ENCODE measurements around the gene ATG101. TPM values are rescaled to one million over a fixed set of nuclear protein-coding genes. Genes with fewer than 3 reads are reported as not detected.

Gene ATG101
- total and polyA plus RNA-seq, 2 of the 13 experiments (the other 11 are each of a cell fraction or from before 2014, with no cell fraction given) = 58.2 to 67.7 TPM

DNA sequence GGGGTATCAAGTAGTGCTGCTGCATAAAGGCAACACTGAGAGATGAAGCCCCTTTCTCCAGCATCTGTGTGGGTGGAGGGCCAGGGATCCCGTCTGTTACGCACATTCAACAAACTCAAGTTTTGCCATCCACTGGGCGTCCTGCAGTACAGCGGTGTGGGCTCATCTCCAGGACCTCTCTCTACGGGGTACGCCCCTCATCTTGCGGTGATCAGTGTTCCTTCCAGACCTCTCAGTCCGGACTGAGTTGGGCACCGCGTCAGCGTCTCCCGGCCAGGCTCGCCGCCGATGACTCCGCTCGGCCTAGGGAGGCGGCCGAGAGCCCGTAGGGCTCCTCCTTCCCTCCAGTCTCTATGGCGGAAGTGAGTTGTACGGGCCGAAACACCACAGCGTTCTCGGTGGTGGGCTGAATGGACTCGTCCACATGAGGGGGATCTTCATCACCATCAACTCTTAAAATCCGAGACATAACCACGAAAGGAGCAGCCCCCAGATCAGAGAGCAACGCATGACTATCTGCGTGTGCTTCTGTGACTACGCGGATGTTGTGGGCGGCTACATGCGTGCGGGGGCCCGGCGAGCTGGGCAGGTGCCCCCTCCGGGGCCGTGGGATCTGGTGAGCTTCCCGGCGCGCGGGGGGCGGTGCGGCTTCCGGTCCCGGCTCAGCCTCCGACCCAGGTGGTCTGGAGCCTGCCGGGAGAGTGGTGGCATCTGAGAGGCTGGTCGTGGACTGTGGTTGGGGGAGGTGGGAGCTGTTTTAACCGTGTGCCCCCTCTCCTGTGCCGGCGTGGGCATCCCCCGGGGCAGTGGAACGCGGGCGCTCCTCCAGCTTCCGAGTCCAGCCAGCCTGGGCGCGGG, at the start of gene ATG101 (continued):
- TF ChIP-seq, protein P1, sequence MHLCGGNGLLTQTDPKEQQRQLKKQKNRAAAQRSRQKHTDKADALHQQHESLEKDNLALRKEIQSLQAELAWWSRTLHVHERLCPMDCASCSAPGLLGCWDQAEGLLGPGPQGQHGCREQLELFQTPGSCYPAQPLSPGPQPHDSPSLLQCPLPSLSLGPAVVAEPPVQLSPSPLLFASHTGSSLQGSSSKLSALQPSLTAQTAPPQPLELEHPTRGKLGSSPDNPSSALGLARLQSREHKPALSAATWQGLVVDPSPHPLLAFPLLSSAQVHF (CRISPR knock-in tag; IDR thresholded peaks at IDR 0.05) = no peak; the same call in 1 of the 2 replicates
- TF ChIP-seq SP140L (CRISPR knock-in tag; IDR thresholded peaks at IDR 0.05; ENCODE audit: borderline replicate concordance) (no peak), SIN3A (IDR thresholded peaks at IDR 0.05; ENCODE audit: borderline replicate concordance, low read depth, low read length) (peak; percentile 70; the same call in 1 of the 2 replicates), NFYC (CRISPR knock-in tag; IDR thresholded peaks at IDR 0.05) (peak; percentile 49; the same call in 1 of the 2 replicates), CBFB (CRISPR knock-in tag; IDR thresholded peaks at IDR 0.05) (peak; percentile 84; the same call in 1 of the 2 replicates), ZNF773 (CRISPR knock-in tag; IDR thresholded peaks at IDR 0.05; ENCODE audit: borderline replicate concordance) (no peak; the same call in 1 of the 2 replicates), RFX5 (IDR thresholded peaks at IDR 0.05; ENCODE audit: low read depth, low read length) (no peak), ZNF350 (CRISPR knock-in tag; IDR thresholded peaks at IDR 0.05; ENCODE audit: borderline replicate concordance, low read depth) (peak; percentile 89; the same call in 1 of the 2 replicates), U2AF1 (optimal IDR thresholded peaks at IDR 0.05; ENCODE audit: low read depth, low read length) (peak; percentile 94), RFX3 (CRISPR knock-in tag; IDR thresholded peaks at IDR 0.05) (no peak), PRMT3 (CRISPR knock-in tag; IDR thresholded peaks at IDR 0.05; ENCODE audit: borderline replicate concordance, low read depth) (peak; percentile 34; the same call in 1 of the 2 replicates), ZFP41 (CRISPR knock-in tag; IDR thresholded peaks at IDR 0.05; ENCODE audit: borderline replicate concordance) (no peak), ZNF205 (CRISPR knock-in tag; IDR thresholded peaks at IDR 0.05) (no peak), ZNF816 (CRISPR knock-in tag; IDR thresholded peaks at IDR 0.05; ENCODE audit: borderline replicate concordance) (peak; percentile 66; the same call in 1 of the 2 replicates), HDAC2 (CRISPR knock-in tag; IDR thresholded peaks at IDR 0.05) (peak; percentile 25; the same call in 1 of the 2 replicates), PHF8 (CRISPR knock-in tag; IDR thresholded peaks at IDR 0.05) (peak; percentile 80), ZNF180 (CRISPR knock-in tag; IDR thresholded peaks at IDR 0.05; ENCODE audit: borderline replicate concordance, low read depth) (no peak; the same call in 1 of the 2 replicates), ZNF577 (CRISPR knock-in tag; IDR thresholded peaks at IDR 0.05; ENCODE audit: borderline replicate concordance, low read depth) (no peak), PTBP1 (IDR thresholded peaks at IDR 0.05; ENCODE audit: low read depth, low read length, poor library complexity, severe bottlenecking) (peak; percentile 69), ZNF331 (CRISPR knock-in tag; IDR thresholded peaks at IDR 0.05) (peak; percentile 37)
- TF ChIP-seq, protein P2, sequence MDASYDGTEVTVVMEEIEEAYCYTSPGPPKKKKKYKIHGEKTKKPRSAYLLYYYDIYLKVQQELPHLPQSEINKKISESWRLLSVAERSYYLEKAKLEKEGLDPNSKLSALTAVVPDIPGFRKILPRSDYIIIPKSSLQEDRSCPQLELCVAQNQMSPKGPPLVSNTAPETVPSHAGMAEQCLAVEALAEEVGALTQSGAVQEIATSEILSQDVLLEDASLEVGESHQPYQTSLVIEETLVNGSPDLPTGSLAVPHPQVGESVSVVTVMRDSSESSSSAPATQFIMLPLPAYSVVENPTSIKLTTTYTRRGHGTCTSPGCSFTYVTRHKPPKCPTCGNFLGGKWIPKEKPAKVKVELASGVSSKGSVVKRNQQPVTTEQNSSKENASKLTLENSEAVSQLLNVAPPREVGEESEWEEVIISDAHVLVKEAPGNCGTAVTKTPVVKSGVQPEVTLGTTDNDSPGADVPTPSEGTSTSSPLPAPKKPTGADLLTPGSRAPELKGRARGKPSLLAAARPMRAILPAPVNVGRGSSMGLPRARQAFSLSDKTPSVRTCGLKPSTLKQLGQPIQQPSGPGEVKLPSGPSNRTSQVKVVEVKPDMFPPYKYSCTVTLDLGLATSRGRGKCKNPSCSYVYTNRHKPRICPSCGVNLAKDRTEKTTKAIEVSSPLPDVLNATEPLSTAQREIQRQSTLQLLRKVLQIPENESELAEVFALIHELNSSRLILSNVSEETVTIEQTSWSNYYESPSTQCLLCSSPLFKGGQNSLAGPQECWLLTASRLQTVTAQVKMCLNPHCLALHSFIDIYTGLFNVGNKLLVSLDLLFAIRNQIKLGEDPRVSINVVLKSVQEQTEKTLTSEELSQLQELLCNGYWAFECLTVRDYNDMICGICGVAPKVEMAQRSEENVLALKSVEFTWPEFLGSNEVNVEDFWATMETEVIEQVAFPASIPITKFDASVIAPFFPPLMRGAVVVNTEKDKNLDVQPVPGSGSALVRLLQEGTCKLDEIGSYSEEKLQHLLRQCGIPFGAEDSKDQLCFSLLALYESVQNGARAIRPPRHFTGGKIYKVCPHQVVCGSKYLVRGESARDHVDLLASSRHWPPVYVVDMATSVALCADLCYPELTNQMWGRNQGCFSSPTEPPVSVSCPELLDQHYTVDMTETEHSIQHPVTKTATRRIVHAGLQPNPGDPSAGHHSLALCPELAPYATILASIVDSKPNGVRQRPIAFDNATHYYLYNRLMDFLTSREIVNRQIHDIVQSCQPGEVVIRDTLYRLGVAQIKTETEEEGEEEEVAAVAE (CRISPR knock-in tag; IDR thresholded peaks at IDR 0.05; ENCODE audit: borderline replicate concordance) = peak; percentile 46; the same call in 1 of the 2 replicates
- TF ChIP-seq, protein P3, sequence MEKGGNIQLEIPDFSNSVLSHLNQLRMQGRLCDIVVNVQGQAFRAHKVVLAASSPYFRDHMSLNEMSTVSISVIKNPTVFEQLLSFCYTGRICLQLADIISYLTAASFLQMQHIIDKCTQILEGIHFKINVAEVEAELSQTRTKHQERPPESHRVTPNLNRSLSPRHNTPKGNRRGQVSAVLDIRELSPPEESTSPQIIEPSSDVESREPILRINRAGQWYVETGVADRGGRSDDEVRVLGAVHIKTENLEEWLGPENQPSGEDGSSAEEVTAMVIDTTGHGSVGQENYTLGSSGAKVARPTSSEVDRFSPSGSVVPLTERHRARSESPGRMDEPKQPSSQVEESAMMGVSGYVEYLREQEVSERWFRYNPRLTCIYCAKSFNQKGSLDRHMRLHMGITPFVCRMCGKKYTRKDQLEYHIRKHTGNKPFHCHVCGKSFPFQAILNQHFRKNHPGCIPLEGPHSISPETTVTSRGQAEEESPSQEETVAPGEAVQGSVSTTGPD (CRISPR knock-in tag; IDR thresholded peaks at IDR 0.05) = no peak

All from HepG2 (cell line).